GM12878 (cell line): ENCODE data around the gene TEKT2. TPM values are rescaled to one million over a fixed set of nuclear protein-coding genes. Genes with fewer than 3 reads are reported as not detected.

Source experiments
- BCL11A ChIP-seq: IDR thresholded peaks from 2 replicates; pipeline ENCODE4 v1.6.1; 2011; ENCODE audit warnings: low read depth, low read length
- CHD2 ChIP-seq: IDR thresholded peaks from 2 replicates; pipeline ENCODE4 v1.6.1; 2011; ENCODE audit warnings: low read depth, low read length, improper control_type of control experiment, borderline replicate concordance
- ETV6 ChIP-seq, 2 experiments: fragments of 450-650 bp in 1 of 2; IDR thresholded peaks in 1 of 2; conservative IDR thresholded peaks in 1 of 2; 2 replicates each; pipeline ENCODE4 v1.6.1; 2014; ENCODE audit warnings: antibody characterized with exemption in 1 of 2, borderline replicate concordance in 1 of 2, low read depth in 1 of 2, mild to moderate bottlenecking in 1 of 2, moderate library complexity in 1 of 2
- FOS ChIP-seq: IDR thresholded peaks from 3 replicates; pipeline ENCODE4 v1.6.1; 2011; ENCODE audit warnings: borderline replicate concordance; ENCODE audit not compliant: insufficient read length; ENCODE audit errors: extremely low read depth
- FOXM1 ChIP-seq: IDR thresholded peaks from 2 replicates; pipeline ENCODE4 v1.6.1; 2012; ENCODE audit warnings: low read depth, mild to moderate bottlenecking, inconsistent platforms, low read length, moderate library complexity
- JUNB ChIP-seq: IDR thresholded peaks from 2 replicates; pipeline ENCODE4 v1.6.1; 2016; ENCODE audit warnings: antibody characterized with exemption, mild to moderate bottlenecking
- KLF5 ChIP-seq: fragments of 450-650 bp; IDR thresholded peaks from 2 replicates; pipeline ENCODE4 v1.6.1; 2014; ENCODE audit warnings: mild to moderate bottlenecking; ENCODE audit not compliant: partially characterized antibody
- MTA2 ChIP-seq: fragments of 450-650 bp; IDR thresholded peaks from 2 replicates; pipeline ENCODE4 v1.6.1; 2016; ENCODE audit warnings: low read depth, mild to moderate bottlenecking, moderate library complexity
- MXI1 ChIP-seq: fragments of 150-350 bp; IDR thresholded peaks from 2 replicates; pipeline ENCODE4 v1.6.1; 2011; ENCODE audit warnings: low read depth, mild to moderate bottlenecking, inconsistent platforms, low read length, improper control_type of control experiment
- MYB ChIP-seq: fragments of 150-350 bp; IDR thresholded peaks from 2 replicates; pipeline ENCODE4 v1.6.1; 2014; ENCODE audit warnings: mild to moderate bottlenecking, low read depth, low read length, borderline replicate concordance
- NR2C2 ChIP-seq: IDR thresholded peaks from 2 replicates; pipeline ENCODE4 v1.6.1; 2011; ENCODE audit warnings: borderline replicate concordance, low read depth; ENCODE audit not compliant: control insufficient read depth, insufficient read length
- NRF1 ChIP-seq: conservative IDR thresholded peaks from 2 replicates; pipeline ENCODE4 v1.6.1; 2011; ENCODE audit warnings: mild to moderate bottlenecking, low read depth, low read length, improper control_type of control experiment
- POU2F2 ChIP-seq: IDR thresholded peaks from 3 replicates; pipeline ENCODE4 v1.6.1; 2011; ENCODE audit warnings: low read depth, mild to moderate bottlenecking, low read length, borderline replicate concordance
- RAD21 ChIP-seq: IDR thresholded peaks from 2 replicates; pipeline ENCODE4 v1.6.1; 2011; ENCODE audit warnings: mild to moderate bottlenecking, low read depth, low read length, moderate library complexity; ENCODE audit not compliant: insufficient read depth
- RFX5 ChIP-seq: IDR thresholded peaks from 2 replicates; pipeline ENCODE4 v1.6.1; 2011; ENCODE audit warnings: low read depth, low read length, improper control_type of control experiment
- SMC3 ChIP-seq: IDR thresholded peaks from 2 replicates; pipeline ENCODE4 v1.6.1; 2011; ENCODE audit warnings: low read length, improper control_type of control experiment, borderline replicate concordance
- polyA plus RNA-seq, 11 experiments: library from polyadenylated mRNA; depleted of rRNA in 4 of 11; unstranded in 6 of 11; stranded (reverse) in 5 of 11; fragments of >200 nt; fragmentation: Nextera tagmentation in 4 of 11; fragmentation: Illumina TruSeq in 1 of 11; extraction: Ambion mirVana in 4 of 11; extraction: Trizol in 1 of 11; gene quantifications; 1 replicate in 1 of 11; 2 replicates in 10 of 11; pipeline versions ENCODE4 v1.2.1 to v1.2.3, GENCODE V29; 2011 to 2016; ENCODE audit warnings: inconsistent platforms in 2 of 11, missing spikeins in 2 of 11, low read depth in 1 of 11
- total RNA-seq, 4 experiments: library from RNA; depleted of rRNA in 3 of 4; stranded (reverse); fragments of >200 nt in 3 of 4; fragmentation: Illumina TruSeq in 1 of 4; extraction: Trizol in 1 of 4; gene quantifications; 2 replicates each; pipeline versions ENCODE4 v1.2.1 to v1.2.3, GENCODE V29; 2013 to 2021
- TF ChIP-seq, protein P1 (sequence below): fragments of 450-650 bp; IDR thresholded peaks from 2 replicates; pipeline ENCODE4 v1.6.1; 2017; ENCODE audit warnings: antibody characterized with exemption, mild to moderate bottlenecking, moderate library complexity
- TF ChIP-seq, protein P2 (sequence below): fragments of 450-650 bp; IDR thresholded peaks from 2 replicates; pipeline ENCODE4 v1.6.1; 2017; ENCODE audit warnings: mild to moderate bottlenecking
- TF ChIP-seq, protein P3 (sequence below): IDR thresholded peaks from 2 replicates; pipeline ENCODE4 v1.6.1; 2011; ENCODE audit warnings: low read depth, mild to moderate bottlenecking, low read length, moderate library complexity, borderline replicate concordance; ENCODE audit errors: extremely low read depth
- TF ChIP-seq, protein P4 (sequence below): IDR thresholded peaks from 2 replicates; pipeline ENCODE4 v1.6.1; 2012; ENCODE audit warnings: low read length, inconsistent platforms
- TF ChIP-seq, protein P5 (sequence below): fragments of 450-650 bp; IDR thresholded peaks from 2 replicates; pipeline ENCODE4 v1.6.1; 2014; ENCODE audit warnings: mild to moderate bottlenecking

The TEKT2 gene
- total and polyA plus RNA-seq, 10 of the 15 experiments (the other 5 are each of a cell fraction or from before 2014, with no cell fraction given) = 0.07 to 0.13 TPM; not detected in 8

DNA sequence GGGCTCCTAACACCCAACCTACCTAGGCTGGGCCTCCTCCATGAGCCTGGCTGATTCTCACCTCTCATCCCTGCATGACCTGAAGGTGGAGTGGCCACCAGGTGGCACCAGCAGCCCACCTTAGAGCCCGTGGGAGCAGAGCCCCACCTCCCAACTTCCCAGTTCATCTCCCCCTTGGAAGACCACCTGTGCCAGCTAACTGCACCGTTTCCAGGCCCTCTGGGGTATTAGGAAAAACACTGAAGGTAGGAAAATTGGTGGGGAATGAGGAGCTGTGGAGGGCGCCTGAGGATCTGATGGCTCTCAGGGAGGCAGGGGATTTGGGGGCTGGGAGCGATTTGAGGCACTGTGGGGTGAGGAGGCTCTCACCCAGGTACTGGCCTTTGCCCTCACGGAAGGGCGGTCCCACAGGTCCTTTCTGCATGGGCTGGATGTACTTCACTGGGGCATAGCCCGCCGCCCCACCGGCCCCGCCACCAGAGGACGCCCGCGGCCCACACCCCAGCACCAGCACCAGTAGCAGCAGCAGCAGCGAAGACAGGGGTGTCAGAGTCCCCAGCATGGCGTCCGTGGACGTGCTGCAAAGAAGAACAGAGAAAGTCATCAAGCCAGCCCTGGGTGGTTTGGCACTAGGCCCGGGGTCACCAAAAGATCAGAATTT is 15.9 kb downstream of the TEKT2 start (continued):
- TF ChIP-seq, protein P1, sequence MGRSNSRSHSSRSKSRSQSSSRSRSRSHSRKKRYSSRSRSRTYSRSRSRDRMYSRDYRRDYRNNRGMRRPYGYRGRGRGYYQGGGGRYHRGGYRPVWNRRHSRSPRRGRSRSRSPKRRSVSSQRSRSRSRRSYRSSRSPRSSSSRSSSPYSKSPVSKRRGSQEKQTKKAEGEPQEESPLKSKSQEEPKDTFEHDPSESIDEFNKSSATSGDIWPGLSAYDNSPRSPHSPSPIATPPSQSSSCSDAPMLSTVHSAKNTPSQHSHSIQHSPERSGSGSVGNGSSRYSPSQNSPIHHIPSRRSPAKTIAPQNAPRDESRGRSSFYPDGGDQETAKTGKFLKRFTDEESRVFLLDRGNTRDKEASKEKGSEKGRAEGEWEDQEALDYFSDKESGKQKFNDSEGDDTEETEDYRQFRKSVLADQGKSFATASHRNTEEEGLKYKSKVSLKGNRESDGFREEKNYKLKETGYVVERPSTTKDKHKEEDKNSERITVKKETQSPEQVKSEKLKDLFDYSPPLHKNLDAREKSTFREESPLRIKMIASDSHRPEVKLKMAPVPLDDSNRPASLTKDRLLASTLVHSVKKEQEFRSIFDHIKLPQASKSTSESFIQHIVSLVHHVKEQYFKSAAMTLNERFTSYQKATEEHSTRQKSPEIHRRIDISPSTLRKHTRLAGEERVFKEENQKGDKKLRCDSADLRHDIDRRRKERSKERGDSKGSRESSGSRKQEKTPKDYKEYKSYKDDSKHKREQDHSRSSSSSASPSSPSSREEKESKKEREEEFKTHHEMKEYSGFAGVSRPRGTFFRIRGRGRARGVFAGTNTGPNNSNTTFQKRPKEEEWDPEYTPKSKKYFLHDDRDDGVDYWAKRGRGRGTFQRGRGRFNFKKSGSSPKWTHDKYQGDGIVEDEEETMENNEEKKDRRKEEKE = no peak
- TF ChIP-seq FOXM1 (0 out of 2 replicates have a peak, but pooled peaks have one; percentile 44), NR2C2 (no peak), RFX5 (no peak), POU2F2 (no peak), MYB (no peak), BCL11A (no peak), MTA2 (no peak), ETV6 (conservative IDR thresholded peaks at IDR 0.05 in 1 of 2, IDR thresholded peaks at IDR 0.05 in 1 of 2; ENCODE audit: borderline replicate concordance in 1 of 2, low read depth in 1 of 2) (no peak), NRF1 (no peak), FOS (no peak), RAD21 (peak; percentile 95), KLF5 (peak; percentile 55), JUNB (no peak), SMC3 (peak; percentile 94), MXI1 (no peak), CHD2 (no peak)
- TF ChIP-seq, protein P2, sequence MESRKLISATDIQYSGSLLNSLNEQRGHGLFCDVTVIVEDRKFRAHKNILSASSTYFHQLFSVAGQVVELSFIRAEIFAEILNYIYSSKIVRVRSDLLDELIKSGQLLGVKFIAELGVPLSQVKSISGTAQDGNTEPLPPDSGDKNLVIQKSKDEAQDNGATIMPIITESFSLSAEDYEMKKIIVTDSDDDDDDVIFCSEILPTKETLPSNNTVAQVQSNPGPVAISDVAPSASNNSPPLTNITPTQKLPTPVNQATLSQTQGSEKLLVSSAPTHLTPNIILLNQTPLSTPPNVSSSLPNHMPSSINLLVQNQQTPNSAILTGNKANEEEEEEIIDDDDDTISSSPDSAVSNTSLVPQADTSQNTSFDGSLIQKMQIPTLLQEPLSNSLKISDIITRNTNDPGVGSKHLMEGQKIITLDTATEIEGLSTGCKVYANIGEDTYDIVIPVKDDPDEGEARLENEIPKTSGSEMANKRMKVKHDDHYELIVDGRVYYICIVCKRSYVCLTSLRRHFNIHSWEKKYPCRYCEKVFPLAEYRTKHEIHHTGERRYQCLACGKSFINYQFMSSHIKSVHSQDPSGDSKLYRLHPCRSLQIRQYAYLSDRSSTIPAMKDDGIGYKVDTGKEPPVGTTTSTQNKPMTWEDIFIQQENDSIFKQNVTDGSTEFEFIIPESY = no peak
- TF ChIP-seq, protein P3, sequence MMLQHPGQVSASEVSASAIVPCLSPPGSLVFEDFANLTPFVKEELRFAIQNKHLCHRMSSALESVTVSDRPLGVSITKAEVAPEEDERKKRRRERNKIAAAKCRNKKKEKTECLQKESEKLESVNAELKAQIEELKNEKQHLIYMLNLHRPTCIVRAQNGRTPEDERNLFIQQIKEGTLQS = no peak
- TF ChIP-seq, protein P4, sequence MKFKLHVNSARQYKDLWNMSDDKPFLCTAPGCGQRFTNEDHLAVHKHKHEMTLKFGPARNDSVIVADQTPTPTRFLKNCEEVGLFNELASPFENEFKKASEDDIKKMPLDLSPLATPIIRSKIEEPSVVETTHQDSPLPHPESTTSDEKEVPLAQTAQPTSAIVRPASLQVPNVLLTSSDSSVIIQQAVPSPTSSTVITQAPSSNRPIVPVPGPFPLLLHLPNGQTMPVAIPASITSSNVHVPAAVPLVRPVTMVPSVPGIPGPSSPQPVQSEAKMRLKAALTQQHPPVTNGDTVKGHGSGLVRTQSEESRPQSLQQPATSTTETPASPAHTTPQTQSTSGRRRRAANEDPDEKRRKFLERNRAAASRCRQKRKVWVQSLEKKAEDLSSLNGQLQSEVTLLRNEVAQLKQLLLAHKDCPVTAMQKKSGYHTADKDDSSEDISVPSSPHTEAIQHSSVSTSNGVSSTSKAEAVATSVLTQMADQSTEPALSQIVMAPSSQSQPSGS = no peak
- TF ChIP-seq, protein P5, sequence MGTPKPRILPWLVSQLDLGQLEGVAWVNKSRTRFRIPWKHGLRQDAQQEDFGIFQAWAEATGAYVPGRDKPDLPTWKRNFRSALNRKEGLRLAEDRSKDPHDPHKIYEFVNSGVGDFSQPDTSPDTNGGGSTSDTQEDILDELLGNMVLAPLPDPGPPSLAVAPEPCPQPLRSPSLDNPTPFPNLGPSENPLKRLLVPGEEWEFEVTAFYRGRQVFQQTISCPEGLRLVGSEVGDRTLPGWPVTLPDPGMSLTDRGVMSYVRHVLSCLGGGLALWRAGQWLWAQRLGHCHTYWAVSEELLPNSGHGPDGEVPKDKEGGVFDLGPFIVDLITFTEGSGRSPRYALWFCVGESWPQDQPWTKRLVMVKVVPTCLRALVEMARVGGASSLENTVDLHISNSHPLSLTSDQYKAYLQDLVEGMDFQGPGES = no peak
